Ishikawa (cell line): ENCODE data around the gene ENC1.
A peak's percentile ranks its signal among the peaks of the same experiment; 100 is the strongest.

Source experiments
- CEBPB ChIP-seq: IDR thresholded peaks from 2 replicates; pipeline ENCODE4 v1.6.1; 2012
- CREB1 ChIP-seq: IDR thresholded peaks from 2 replicates; pipeline ENCODE4 v1.6.1; 2012; ENCODE audit warnings: low read depth
- EGR1 ChIP-seq: IDR thresholded peaks from 2 replicates; pipeline ENCODE4 v1.6.1; 2012
- EP300 ChIP-seq: IDR thresholded peaks from 2 replicates; pipeline ENCODE4 v1.6.1; 2012; ENCODE audit warnings: borderline replicate concordance
- FOXM1 ChIP-seq: IDR thresholded peaks from 2 replicates; pipeline ENCODE4 v1.6.1; 2012; ENCODE audit warnings: low read depth, borderline replicate concordance
- NFIC ChIP-seq: IDR thresholded peaks from 2 replicates; pipeline ENCODE4 v1.6.1; 2012
- RAD21 ChIP-seq: IDR thresholded peaks from 2 replicates; pipeline ENCODE4 v1.6.1; 2012; ENCODE audit warnings: low read depth
- TAF1 ChIP-seq: IDR thresholded peaks from 2 replicates; pipeline ENCODE4 v1.6.1; 2012; ENCODE audit warnings: low read depth, mild to moderate bottlenecking
- TCF12 ChIP-seq: IDR thresholded peaks from 2 replicates; pipeline ENCODE4 v1.6.1; 2012; ENCODE audit warnings: low read depth
- TEAD4 ChIP-seq: IDR thresholded peaks from 2 replicates; pipeline ENCODE4 v1.6.1; 2012
- USF1 ChIP-seq: IDR thresholded peaks from 2 replicates; pipeline ENCODE4 v1.6.1; 2012
- YY1 ChIP-seq: IDR thresholded peaks from 2 replicates; pipeline ENCODE4 v1.6.1; 2012; ENCODE audit warnings: low read depth
- ZBTB7A ChIP-seq: IDR thresholded peaks from 2 replicates; pipeline ENCODE4 v1.6.1; 2012; ENCODE audit warnings: low read depth
- TF ChIP-seq, protein P1 (sequence below): IDR thresholded peaks from 2 replicates; pipeline ENCODE4 v1.6.1; 2012; ENCODE audit warnings: low read depth, mild to moderate bottlenecking
- TF ChIP-seq, protein P2 (sequence below): IDR thresholded peaks from 2 replicates; pipeline ENCODE4 v1.6.1; 2012

ENC1 gene

DNA sequence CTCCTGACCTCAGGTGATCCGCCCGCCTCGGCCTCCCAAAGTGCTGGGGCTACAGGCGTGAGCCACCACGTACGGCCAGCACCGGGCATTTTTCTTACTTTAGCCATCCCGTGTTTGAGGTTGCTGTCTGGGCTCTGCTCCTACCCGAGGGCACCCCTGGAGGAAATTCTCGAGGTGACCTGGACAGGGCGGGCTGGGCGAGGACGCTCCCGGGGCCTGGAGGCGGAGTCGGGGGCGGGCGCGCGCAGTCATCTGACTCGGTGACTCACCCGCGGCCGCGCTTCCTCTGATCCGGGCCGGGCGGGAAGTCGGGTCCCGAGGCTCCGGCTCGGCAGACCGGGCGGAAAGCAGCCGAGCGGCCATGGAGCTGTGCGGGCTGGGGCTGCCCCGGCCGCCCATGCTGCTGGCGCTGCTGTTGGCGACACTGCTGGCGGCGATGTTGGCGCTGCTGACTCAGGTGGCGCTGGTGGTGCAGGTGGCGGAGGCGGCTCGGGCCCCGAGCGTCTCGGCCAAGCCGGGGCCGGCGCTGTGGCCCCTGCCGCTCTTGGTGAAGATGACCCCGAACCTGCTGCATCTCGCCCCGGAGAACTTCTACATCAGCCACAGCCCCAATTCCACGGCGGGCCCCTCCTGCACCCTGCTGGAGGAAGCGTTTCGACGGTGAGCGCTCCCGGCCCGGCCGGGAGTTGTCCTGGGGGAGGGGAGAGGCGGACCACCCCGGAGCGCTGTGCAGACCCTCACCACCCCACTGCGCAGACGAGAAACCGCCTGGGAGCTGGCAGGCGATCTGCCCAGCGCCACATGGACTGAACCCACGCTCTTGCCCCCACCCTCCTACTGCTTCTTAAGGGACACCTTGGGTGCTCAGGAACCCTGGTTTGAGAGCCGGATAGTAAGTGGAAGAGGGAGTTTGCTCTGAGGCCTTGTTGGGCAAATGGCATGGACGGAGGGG, 44.6 kb upstream of the ENC1 start, which contains the start of gene HEXB:
Gene HEXB, plus strand, starts transcription at position 334 of the 952 bp plus-strand sequence. Its CDS starts 28 bp downstream, at position 362.
- no peak for TF ChIP-seq TCF12
- TF ChIP-seq EGR1: no peak
- TF ChIP-seq, protein P1, sequence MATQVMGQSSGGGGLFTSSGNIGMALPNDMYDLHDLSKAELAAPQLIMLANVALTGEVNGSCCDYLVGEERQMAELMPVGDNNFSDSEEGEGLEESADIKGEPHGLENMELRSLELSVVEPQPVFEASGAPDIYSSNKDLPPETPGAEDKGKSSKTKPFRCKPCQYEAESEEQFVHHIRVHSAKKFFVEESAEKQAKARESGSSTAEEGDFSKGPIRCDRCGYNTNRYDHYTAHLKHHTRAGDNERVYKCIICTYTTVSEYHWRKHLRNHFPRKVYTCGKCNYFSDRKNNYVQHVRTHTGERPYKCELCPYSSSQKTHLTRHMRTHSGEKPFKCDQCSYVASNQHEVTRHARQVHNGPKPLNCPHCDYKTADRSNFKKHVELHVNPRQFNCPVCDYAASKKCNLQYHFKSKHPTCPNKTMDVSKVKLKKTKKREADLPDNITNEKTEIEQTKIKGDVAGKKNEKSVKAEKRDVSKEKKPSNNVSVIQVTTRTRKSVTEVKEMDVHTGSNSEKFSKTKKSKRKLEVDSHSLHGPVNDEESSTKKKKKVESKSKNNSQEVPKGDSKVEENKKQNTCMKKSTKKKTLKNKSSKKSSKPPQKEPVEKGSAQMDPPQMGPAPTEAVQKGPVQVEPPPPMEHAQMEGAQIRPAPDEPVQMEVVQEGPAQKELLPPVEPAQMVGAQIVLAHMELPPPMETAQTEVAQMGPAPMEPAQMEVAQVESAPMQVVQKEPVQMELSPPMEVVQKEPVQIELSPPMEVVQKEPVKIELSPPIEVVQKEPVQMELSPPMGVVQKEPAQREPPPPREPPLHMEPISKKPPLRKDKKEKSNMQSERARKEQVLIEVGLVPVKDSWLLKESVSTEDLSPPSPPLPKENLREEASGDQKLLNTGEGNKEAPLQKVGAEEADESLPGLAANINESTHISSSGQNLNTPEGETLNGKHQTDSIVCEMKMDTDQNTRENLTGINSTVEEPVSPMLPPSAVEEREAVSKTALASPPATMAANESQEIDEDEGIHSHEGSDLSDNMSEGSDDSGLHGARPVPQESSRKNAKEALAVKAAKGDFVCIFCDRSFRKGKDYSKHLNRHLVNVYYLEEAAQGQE: no peak
- TF ChIP-seq, protein P2, sequence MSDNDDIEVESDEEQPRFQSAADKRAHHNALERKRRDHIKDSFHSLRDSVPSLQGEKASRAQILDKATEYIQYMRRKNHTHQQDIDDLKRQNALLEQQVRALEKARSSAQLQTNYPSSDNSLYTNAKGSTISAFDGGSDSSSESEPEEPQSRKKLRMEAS: 0 out of 2 replicates have a peak, but pooled peaks have one; percentile 18
- peak; percentile 79 for TF ChIP-seq USF1
- peak; percentile 85 for TF ChIP-seq ZBTB7A
- no peak for TF ChIP-seq CREB1
- no peak for TF ChIP-seq EP300
- TF ChIP-seq NFIC: no peak
- TF ChIP-seq RAD21: no peak
- no peak for TF ChIP-seq CEBPB
- TF ChIP-seq TEAD4: no peak
- TF ChIP-seq TAF1: peak; percentile 71
- peak; percentile 29; the same call in 1 of the 2 replicates for TF ChIP-seq YY1
- no peak for TF ChIP-seq FOXM1

DNA sequence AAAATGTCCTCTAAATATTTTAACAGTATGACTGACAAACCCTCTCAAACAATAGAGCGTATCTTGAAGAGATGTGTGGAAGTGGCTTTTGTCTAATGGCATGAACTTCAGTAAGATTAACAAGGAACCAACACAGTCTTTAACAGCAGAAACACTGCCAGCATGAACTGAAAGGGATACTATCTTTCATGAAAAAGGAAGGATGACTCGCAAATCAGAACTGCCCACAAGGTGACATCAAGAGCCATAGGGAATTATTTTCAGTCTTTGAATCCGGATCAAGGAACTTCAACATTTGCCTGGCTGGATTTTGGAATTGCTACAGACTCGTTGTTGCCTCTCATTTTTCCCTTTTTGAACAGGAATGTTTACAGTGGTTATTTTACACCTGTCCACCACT, 39.4 kb upstream of the ENC1 start:
- TF ChIP-seq NFIC (no peak), TEAD4 (no peak)

DNA sequence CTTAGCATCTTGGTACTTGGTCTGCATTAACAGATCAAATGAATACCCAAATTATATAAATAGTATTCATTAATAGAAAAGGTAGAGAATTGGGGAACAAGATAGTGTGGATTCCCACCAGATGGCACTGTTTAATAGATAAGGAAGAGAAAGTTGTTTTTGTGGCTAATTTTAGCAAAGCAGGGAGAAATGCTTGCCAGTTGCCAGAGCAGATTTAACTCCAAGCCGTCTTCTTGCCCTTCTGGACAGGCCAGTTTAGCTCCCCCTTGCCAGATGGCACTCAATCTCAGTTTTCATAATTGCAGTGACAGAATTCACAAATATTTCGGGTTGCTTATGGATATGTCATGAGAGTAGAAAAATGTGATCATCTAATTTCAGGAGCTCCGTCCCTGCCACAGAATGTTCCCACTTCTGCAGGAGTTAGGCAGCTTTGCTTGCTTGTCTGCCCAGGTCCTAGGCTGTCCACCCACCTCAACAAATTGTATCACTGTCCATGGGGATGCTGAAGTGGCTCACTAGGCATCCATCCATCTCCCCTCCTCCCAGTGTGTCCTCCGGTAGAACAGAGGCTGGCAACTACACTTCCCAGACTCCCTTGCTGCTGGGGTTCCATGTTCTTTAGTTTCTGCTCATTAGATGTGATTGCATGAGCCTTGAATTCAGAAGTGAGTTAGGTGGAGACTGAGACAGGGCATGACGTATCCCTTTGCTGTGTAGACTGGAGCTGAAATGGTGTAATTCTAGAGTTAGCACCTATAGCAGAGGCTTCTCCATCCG, 32.7 kb upstream of the ENC1 start:
- peak; percentile 50; the same call in 1 of the 2 replicates for TF ChIP-seq RAD21
- TF ChIP-seq YY1: no peak
- TF ChIP-seq, protein P2: no peak
- TF ChIP-seq EP300: no peak
- TF ChIP-seq, protein P1: no peak
- TF ChIP-seq TCF12: no peak
- TF ChIP-seq NFIC: no peak
- TF ChIP-seq TAF1: no peak

DNA sequence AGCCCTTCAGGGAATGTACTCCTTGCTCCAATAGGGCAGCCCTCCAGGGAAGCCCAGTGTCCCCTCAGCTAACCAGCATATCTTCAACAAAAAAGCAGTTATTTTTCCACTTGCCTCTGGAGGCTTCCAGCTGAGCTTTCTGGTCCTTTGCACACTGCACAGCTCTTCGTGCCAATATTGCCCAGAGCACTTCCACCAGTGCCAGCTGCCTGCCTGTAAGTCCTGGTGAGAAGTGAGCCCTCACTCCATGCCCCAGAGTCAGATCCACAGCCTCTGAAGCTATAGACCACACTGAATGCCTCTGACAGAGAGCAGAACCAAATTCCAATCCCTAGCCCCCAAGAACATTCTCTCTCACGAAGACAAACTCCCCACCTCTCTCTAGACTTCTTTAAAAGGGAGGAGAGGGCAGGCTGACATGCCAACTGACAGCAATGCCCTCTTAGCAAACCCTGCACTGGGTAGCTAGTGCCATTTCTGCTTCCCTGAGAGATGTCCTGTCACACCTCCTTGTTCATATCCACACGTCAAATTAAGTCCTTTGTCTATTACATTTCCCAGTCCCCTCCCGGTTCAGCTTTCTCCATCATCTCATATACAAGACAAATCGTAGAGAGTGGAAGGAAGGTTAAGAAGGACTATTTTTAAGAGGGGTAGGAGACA, 31.8 kb upstream of the ENC1 start:
- no peak for TF ChIP-seq RAD21
- no peak for TF ChIP-seq TAF1
- TF ChIP-seq CREB1: no peak
- no peak for TF ChIP-seq YY1
- no peak for TF ChIP-seq EP300
- TF ChIP-seq, protein P2: no peak
- no peak for TF ChIP-seq NFIC
- no peak for TF ChIP-seq TEAD4
- TF ChIP-seq FOXM1: no peak
- TF ChIP-seq TCF12: no peak
- TF ChIP-seq EGR1: no peak
- TF ChIP-seq USF1: no peak

DNA sequence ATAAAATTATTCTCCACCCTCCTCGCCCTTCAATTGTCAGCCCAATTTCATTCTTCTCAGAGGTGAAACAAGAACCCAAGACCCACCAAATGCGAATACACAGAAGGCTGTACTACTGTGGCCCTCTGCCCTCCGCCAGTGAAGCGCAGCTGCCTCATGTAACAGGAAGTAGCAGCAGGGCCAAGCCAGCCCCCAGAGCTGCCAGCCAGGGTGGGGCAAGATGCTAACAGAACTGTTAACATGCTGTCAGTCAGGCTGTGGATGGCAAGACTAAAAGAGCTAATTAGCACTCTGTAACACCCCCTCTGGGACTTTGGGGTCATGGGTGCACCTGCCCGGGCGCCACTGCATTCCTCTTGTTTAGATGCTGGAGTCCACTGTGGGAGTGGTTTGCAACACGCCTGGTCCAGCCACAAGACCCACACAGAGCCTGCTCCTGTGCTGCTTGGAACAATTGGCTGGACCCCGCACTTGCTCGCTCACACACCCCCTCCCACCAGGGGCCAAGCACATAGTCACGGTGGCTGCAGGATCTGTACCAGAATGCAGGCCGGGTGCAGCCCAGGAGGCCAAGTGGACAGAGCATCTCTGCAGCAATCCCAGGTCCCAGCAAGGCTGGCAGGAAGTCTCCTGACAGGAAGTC, 30.0 kb upstream of the ENC1 start:
- TF ChIP-seq CREB1: no peak
- no peak for TF ChIP-seq EP300
- TF ChIP-seq FOXM1: no peak
- TF ChIP-seq, protein P2: no peak
- no peak for TF ChIP-seq TCF12
- TF ChIP-seq ZBTB7A: no peak
- TF ChIP-seq TAF1: no peak
- TF ChIP-seq, protein P1: no peak
- no peak for TF ChIP-seq YY1
